ENCODE measurements around the gene PGA5.

Gene PGA5

GRCh38 chr11:61297341-61297740 is 56.4 kb downstream of the PGA5 start:
- H3K4me3 ChIP-seq (ENCODE audit: low read length) = no peak overlapping the region
- TF ChIP-seq CTCF (conservative IDR thresholded peaks at IDR 0.05; ENCODE audit: low read depth, low read length) = no peak
- no peak for DNase-seq (ENCODE audit: low read depth)

GRCh38 chr11:61297746-61298145 is 56.8 kb downstream of the PGA5 start:
- no peak overlapping the region for H3K4me3 ChIP-seq (ENCODE audit: low read length)
- DNase-seq (ENCODE audit: low read depth) = no peak
- no peak for TF ChIP-seq CTCF (conservative IDR thresholded peaks at IDR 0.05; ENCODE audit: low read depth, low read length)

GRCh38 chr11:61298663-61299244 is 57.8 kb downstream of the PGA5 start:
- no peak for TF ChIP-seq CTCF (conservative IDR thresholded peaks at IDR 0.05; ENCODE audit: low read depth, low read length)
- no peak overlapping the region for H3K4me3 ChIP-seq (ENCODE audit: low read length)
- DNase-seq (ENCODE audit: low read depth) = no peak
